SK-N-SH (cell line): ENCODE measurements around the gene COQ6. TPM values are rescaled to one million over a fixed set of nuclear protein-coding genes. Genes with fewer than 3 reads are reported as not detected.
A peak's percentile ranks its signal among the peaks of the same experiment; 100 is the strongest.

Source experiments
- CTCF ChIA-PET: fragments of 300-600, 350-600 bp; formaldehyde crosslinking; extraction: SDS; loops from one replicate; lab custom pipeline; 2021; lab: Yijun Ruan, JAX
- POLR2A ChIA-PET: fragments of 350-600 bp; sonication (Branson Sonifier 250); formaldehyde crosslinking; extraction: SDS; loops from one replicate; lab custom pipeline; 2020; ENCODE audit warnings: antibody characterized with exemption, inconsistent platforms; lab: Yijun Ruan, JAX
- DNase-seq: peaks from one replicate; pipeline ENCODE4 v3.0.0; 2012
- H2AFZ ChIP-seq: fragments of 200-600 bp; sonication (generic); 2 replicates; pipeline ENCODE4 v1.8.1; 2016; ENCODE audit warnings: antibody characterized with exemption, mild to moderate bottlenecking, low read depth
- H3F3A ChIP-seq: fragments of 200-600 bp; sonication (generic); replicated peaks from 2 replicates; pipeline ENCODE3; 2016; ENCODE audit warnings: antibody characterized with exemption, mild to moderate bottlenecking; ENCODE audit not compliant: insufficient read depth
- H3K27ac ChIP-seq, 2 experiments: fragments of 200-500 bp in 1 of 2; fragments of 200-600 bp in 1 of 2; sonication (Bioruptor generic) in 1 of 2; sonication (generic), shearing (Covaris generic) in 1 of 2; 2 replicates each; pipeline versions ENCODE4 v1.5.1 to v1.6.1; 2014 to 2016; ENCODE audit warnings: low read depth in 2 of 2, inconsistent platforms in 1 of 2, low read length in 1 of 2, mild to moderate bottlenecking in 1 of 2, mixed read lengths in 1 of 2
- H3K27me3 ChIP-seq: fragments of 200-600 bp; sonication (generic), shearing (Covaris generic); 2 replicates; pipeline ENCODE4 v1.6.1; 2016; ENCODE audit warnings: mixed run types; ENCODE audit not compliant: insufficient read depth
- H3K36me3 ChIP-seq, 2 experiments: fragments of 200-500 bp in 1 of 2; fragments of 200-600 bp in 1 of 2; sonication (Bioruptor generic) in 1 of 2; sonication (generic) in 1 of 2; replicated peaks in 1 of 2; 2 replicates each; pipeline versions ENCODE3 to v1.5.1; 2014 to 2016; ENCODE audit warnings: low read length in 1 of 2, mild to moderate bottlenecking in 1 of 2; ENCODE audit not compliant: insufficient read depth in 2 of 2, control insufficient read depth in 1 of 2
- H3K4me1 ChIP-seq, 2 experiments: fragments of 200-500 bp in 1 of 2; fragments of 200-600 bp in 1 of 2; sonication (Bioruptor generic) in 1 of 2; sonication (generic), shearing (Covaris generic) in 1 of 2; 2 replicates each; pipeline versions ENCODE4 v1.5.1 to v1.6.1; 2014 to 2016; ENCODE audit warnings: low read depth in 1 of 2, low read length in 1 of 2, mixed run types in 1 of 2; ENCODE audit not compliant: insufficient read depth in 2 of 2, control insufficient read depth in 1 of 2
- H3K4me2 ChIP-seq: fragments of 200-600 bp; sonication (generic), shearing (Covaris generic); 2 replicates; pipeline ENCODE4 v1.6.1; 2017; ENCODE audit warnings: mixed run types
- H3K4me3 ChIP-seq, 2 experiments: fragments of 200-500 bp in 1 of 2; fragments of 200-600 bp in 1 of 2; sonication (Bioruptor generic) in 1 of 2; sonication (generic), shearing (Covaris generic) in 1 of 2; 2 replicates each; pipeline versions ENCODE4 v1.5.1 to v1.8.1; 2014 to 2016; ENCODE audit warnings: low read depth in 2 of 2, inconsistent platforms in 1 of 2, low read length in 1 of 2, mild to moderate bottlenecking in 1 of 2, mixed read lengths in 1 of 2, moderate library complexity in 1 of 2
- H3K79me2 ChIP-seq: fragments of 200-600 bp; sonication (generic); 2 replicates; pipeline ENCODE4 v1.8.1; 2017; ENCODE audit warnings: mild to moderate bottlenecking; ENCODE audit not compliant: insufficient read depth
- H3K9ac ChIP-seq: fragments of 200-600 bp; sonication (generic); 2 replicates; pipeline ENCODE4 v1.6.1; 2017; ENCODE audit warnings: mixed run types
- H3K9me2 ChIP-seq: fragments of 200-600 bp; sonication (generic); 2 replicates; pipeline ENCODE4 v1.6.1; 2017; ENCODE audit warnings: mixed run types
- H3K9me3 ChIP-seq: fragments of 200-600 bp; sonication (generic); 2 replicates; pipeline ENCODE4 v1.6.1; 2017; ENCODE audit warnings: mixed run types, mild to moderate bottlenecking, moderate library complexity
- H4K20me1 ChIP-seq: fragments of 200-600 bp; sonication (generic); 2 replicates; pipeline ENCODE4 v1.6.1; 2017; ENCODE audit warnings: mild to moderate bottlenecking, mixed run types; ENCODE audit not compliant: insufficient read depth
- CHD2 ChIP-seq: fragments of 150-350 bp; IDR thresholded peaks from 2 replicates; pipeline ENCODE4 v1.6.1; 2018; ENCODE audit warnings: low read length; ENCODE audit not compliant: partially characterized antibody
- ELF1 ChIP-seq: IDR thresholded peaks from 2 replicates; pipeline ENCODE4 v1.4.0; 2012
- EZH2phosphoT487 ChIP-seq: fragments of 200-600 bp; sonication (generic); IDR thresholded peaks from 2 replicates; pipeline ENCODE4 v1.6.1; 2017; ENCODE audit warnings: low read depth, mixed run types, mild to moderate bottlenecking, antibody characterized with exemption, moderate library complexity, borderline replicate concordance
- FOXJ3 ChIP-seq: sonication (generic); formaldehyde crosslinking; IDR thresholded peaks from 2 replicates; pipeline ENCODE4 v1.5.1; 2020; ENCODE audit warnings: mild to moderate bottlenecking, missing genetic modification reagents
- GATA2 ChIP-seq: sonication (generic); formaldehyde crosslinking; IDR thresholded peaks from 2 replicates; pipeline ENCODE4 v1.5.0; 2020; ENCODE audit warnings: mild to moderate bottlenecking, missing genetic modification reagents
- JUND ChIP-seq: IDR thresholded peaks from 2 replicates; pipeline ENCODE4 v1.4.0; 2012
- MEF2A ChIP-seq: IDR thresholded peaks from 2 replicates; pipeline ENCODE4 v1.4.0; 2012; ENCODE audit warnings: low read depth, borderline replicate concordance
- MXI1 ChIP-seq: IDR thresholded peaks from 2 replicates; pipeline ENCODE4 v1.6.1; 2012; ENCODE audit warnings: mild to moderate bottlenecking, low read depth, low read length, improper control_type of control experiment
- NFIC ChIP-seq: IDR thresholded peaks from 2 replicates; pipeline ENCODE4 v1.4.0; 2012; ENCODE audit warnings: borderline replicate concordance
- NRF1 ChIP-seq: IDR thresholded peaks from 2 replicates; pipeline ENCODE4 v1.6.1; 2012; ENCODE audit warnings: low read depth, mild to moderate bottlenecking, low read length
- RAD21 ChIP-seq: IDR thresholded peaks from 2 replicates; pipeline ENCODE4 v1.6.1; 2012; ENCODE audit warnings: mild to moderate bottlenecking, low read length
- RXRA ChIP-seq: IDR thresholded peaks from 2 replicates; pipeline ENCODE4 v1.4.0; 2012; ENCODE audit warnings: low read depth, mild to moderate bottlenecking, borderline replicate concordance
- SIN3A ChIP-seq: IDR thresholded peaks from 2 replicates; pipeline ENCODE4 v1.6.1; 2012; ENCODE audit warnings: low read depth, mild to moderate bottlenecking, low read length, moderate library complexity, borderline replicate concordance
- TCF12 ChIP-seq: IDR thresholded peaks from 2 replicates; pipeline ENCODE4 v1.4.0; 2012
- WGBS: methylation state at CpG from one replicate; pipeline ENCODE4 v1.1.6; 2017; ENCODE audit warnings: low lambda C conversion rate; 5-methylcytosine and 5-hydroxymethylcytosine counted together
- polyA plus RNA-seq, 3 experiments: library from polyadenylated mRNA; depleted of rRNA; stranded (reverse); fragments of >200 nt; gene quantifications; 2 replicates each; pipeline ENCODE4 v1.2.3, GENCODE V29; 2012
- TF ChIP-seq, protein P1 (sequence below): IDR thresholded peaks from 2 replicates; pipeline ENCODE4 v1.4.0; 2012; ENCODE audit warnings: low read depth, borderline replicate concordance
- TF ChIP-seq, protein P2 (sequence below): fragments of 200-600 bp; sonication (generic); IDR thresholded peaks from 2 replicates; pipeline ENCODE4 v1.6.1; 2017; ENCODE audit warnings: antibody characterized with exemption, mild to moderate bottlenecking, moderate library complexity
- TF ChIP-seq, protein P3 (sequence below): fragments of 150-350 bp; IDR thresholded peaks from 2 replicates; pipeline ENCODE4 v1.6.1; 2016; ENCODE audit warnings: mild to moderate bottlenecking, low read depth, low read length
- TF ChIP-seq, protein P4 (sequence below): IDR thresholded peaks from 2 replicates; pipeline ENCODE4 v1.4.0; 2012; ENCODE audit warnings: low read depth, borderline replicate concordance
- TF ChIP-seq, protein P5 (sequence below): IDR thresholded peaks from 2 replicates; pipeline ENCODE4 v1.4.0; 2012; ENCODE audit warnings: low read depth

The COQ6 gene
- polyA plus RNA-seq, 1 of the 3 experiments (the other 2 are of a cell fraction) = 38.8 TPM

DNA sequence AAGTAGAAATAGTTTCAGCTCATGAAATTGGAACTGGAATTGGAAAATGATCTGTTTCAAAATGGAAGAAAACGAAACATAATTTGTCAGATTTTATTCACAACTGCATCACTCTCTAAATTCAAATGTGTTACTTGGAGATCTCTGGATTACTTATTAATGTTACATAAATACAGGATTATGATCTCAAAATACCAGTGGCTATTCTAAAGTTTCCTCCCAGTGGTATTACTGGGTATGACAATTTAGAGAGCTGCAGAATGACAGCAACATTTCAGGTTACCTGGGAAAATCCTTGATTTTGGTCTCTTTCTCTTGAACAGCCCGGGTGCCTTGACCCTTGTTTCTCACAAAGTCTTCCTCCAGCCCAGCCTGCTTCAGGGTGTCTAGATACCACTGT is 14.4 kb upstream of the COQ6 start:
- Histone ChIP-seq H3F3A (peaks cover 11% of the 10 kb centered on the region), H4K20me1 (no peaks in the 10 kb centered on the region), H3K27ac (no peak overlapping the region), H3K4me3 (no peak overlapping the region), H3K9ac (no peak overlapping the region), H3K79me2 (no peaks in the 10 kb centered on the region), H3K36me3 (peaks cover 38 to 57% of the 10 kb centered on the region in 2 experiments), H3K4me2 (no peak overlapping the region), H2AFZ (no peak overlapping the region), H3K9me2 (no peaks in the 10 kb centered on the region), H3K9me3 (no peaks in the 10 kb centered on the region), H3K4me1 (no peaks in the 10 kb centered on the region; a peak in 1 of 4 replicates), H3K27me3 (no peaks in the 10 kb centered on the region)
- CTCF ChIA-PET = interaction anchor here (0.6 to 2.1 kb wide), 7 partner anchors 12 to 218 kb away, joined by 3 to 7 read pairs (median 4); partner anchors contain the start of genes COQ6 and FAM161B
- 71% methylated on average over 2 of the region's 2 CpGs for WGBS
- peak; percentile 51 for DNase-seq
- TF ChIP-seq JUND (no peak), RXRA (no peak), GATA2 (CRISPR knock-in tag) (no peak), RAD21 (0 out of 2 replicates have a peak, but pooled peaks have one; percentile 17), ELF1 (no peak), MXI1 (no peak)
- TF ChIP-seq, protein P1, sequence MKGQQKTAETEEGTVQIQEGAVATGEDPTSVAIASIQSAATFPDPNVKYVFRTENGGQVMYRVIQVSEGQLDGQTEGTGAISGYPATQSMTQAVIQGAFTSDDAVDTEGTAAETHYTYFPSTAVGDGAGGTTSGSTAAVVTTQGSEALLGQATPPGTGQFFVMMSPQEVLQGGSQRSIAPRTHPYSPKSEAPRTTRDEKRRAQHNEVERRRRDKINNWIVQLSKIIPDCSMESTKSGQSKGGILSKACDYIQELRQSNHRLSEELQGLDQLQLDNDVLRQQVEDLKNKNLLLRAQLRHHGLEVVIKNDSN = no peak
- TF ChIP-seq, protein P2, sequence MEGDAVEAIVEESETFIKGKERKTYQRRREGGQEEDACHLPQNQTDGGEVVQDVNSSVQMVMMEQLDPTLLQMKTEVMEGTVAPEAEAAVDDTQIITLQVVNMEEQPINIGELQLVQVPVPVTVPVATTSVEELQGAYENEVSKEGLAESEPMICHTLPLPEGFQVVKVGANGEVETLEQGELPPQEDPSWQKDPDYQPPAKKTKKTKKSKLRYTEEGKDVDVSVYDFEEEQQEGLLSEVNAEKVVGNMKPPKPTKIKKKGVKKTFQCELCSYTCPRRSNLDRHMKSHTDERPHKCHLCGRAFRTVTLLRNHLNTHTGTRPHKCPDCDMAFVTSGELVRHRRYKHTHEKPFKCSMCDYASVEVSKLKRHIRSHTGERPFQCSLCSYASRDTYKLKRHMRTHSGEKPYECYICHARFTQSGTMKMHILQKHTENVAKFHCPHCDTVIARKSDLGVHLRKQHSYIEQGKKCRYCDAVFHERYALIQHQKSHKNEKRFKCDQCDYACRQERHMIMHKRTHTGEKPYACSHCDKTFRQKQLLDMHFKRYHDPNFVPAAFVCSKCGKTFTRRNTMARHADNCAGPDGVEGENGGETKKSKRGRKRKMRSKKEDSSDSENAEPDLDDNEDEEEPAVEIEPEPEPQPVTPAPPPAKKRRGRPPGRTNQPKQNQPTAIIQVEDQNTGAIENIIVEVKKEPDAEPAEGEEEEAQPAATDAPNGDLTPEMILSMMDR = peak; percentile 46
- TF ChIP-seq, protein P3, sequence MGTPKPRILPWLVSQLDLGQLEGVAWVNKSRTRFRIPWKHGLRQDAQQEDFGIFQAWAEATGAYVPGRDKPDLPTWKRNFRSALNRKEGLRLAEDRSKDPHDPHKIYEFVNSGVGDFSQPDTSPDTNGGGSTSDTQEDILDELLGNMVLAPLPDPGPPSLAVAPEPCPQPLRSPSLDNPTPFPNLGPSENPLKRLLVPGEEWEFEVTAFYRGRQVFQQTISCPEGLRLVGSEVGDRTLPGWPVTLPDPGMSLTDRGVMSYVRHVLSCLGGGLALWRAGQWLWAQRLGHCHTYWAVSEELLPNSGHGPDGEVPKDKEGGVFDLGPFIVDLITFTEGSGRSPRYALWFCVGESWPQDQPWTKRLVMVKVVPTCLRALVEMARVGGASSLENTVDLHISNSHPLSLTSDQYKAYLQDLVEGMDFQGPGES = no peak
- POLR2A ChIA-PET = no interaction called here

DNA sequence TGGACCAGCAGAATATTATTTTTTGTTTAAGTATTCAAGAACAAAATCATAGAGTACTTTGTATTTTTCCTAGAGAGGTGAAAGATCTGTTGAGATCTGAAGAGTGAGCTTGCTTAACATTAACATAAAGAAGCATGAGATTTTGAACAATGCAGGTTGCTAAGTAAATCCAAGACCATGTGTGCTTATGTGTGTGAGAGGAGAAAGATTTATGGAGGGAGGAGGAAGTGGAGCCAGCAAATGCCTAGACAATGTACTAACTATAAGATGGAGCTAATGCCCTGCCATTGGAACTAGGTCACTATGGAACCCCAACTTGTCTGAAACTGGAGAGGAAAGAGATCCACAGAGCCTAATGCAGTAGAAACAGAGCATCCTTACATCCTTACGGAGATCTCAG is 13.6 kb upstream of the COQ6 start:
- WGBS = 100% methylated on average over 1 of the region's 1 CpG
- no peaks in the 10 kb centered on the region; a peak in 1 of 4 replicates for H3K4me1 ChIP-seq
- no peaks in the 10 kb centered on the region for H3K9me2 ChIP-seq
- no peak overlapping the region for H3K4me2 ChIP-seq
- H3K36me3 ChIP-seq = peaks cover 31 to 50% of the 10 kb centered on the region in 2 experiments
- no peak overlapping the region for H3K27ac ChIP-seq
- H3F3A ChIP-seq = peaks cover 11% of the 10 kb centered on the region
- ChIA-PET POLR2A (no interaction called here), CTCF (interaction anchor here (0.6 to 2.1 kb wide), 5 partner anchors 11 to 103 kb away, joined by 3 to 7 read pairs (median 6); partner anchors contain the start of genes COQ6 and FAM161B)
- H4K20me1 ChIP-seq = no peaks in the 10 kb centered on the region
- no peak for DNase-seq
- H3K4me3 ChIP-seq = no peak overlapping the region
- H3K79me2 ChIP-seq = no peaks in the 10 kb centered on the region
- no peak overlapping the region for H2AFZ ChIP-seq
- H3K27me3 ChIP-seq = no peaks in the 10 kb centered on the region
- TF ChIP-seq EZH2phosphoT487 (no peak), FOXJ3 (CRISPR knock-in tag) (no peak), NRF1 (no peak), SIN3A (no peak), ELF1 (no peak), MEF2A (no peak), GATA2 (CRISPR knock-in tag) (no peak), JUND (no peak), NFIC (no peak), CHD2 (no peak), TCF12 (no peak), RXRA (no peak)
- TF ChIP-seq, protein P4, sequence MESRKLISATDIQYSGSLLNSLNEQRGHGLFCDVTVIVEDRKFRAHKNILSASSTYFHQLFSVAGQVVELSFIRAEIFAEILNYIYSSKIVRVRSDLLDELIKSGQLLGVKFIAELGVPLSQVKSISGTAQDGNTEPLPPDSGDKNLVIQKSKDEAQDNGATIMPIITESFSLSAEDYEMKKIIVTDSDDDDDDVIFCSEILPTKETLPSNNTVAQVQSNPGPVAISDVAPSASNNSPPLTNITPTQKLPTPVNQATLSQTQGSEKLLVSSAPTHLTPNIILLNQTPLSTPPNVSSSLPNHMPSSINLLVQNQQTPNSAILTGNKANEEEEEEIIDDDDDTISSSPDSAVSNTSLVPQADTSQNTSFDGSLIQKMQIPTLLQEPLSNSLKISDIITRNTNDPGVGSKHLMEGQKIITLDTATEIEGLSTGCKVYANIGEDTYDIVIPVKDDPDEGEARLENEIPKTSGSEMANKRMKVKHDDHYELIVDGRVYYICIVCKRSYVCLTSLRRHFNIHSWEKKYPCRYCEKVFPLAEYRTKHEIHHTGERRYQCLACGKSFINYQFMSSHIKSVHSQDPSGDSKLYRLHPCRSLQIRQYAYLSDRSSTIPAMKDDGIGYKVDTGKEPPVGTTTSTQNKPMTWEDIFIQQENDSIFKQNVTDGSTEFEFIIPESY = no peak
- TF ChIP-seq, protein P5, sequence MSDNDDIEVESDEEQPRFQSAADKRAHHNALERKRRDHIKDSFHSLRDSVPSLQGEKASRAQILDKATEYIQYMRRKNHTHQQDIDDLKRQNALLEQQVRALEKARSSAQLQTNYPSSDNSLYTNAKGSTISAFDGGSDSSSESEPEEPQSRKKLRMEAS = no peak
- H3K9ac ChIP-seq = no peak overlapping the region
- no peaks in the 10 kb centered on the region for H3K9me3 ChIP-seq
